ENCODE data around the gene TCEA3.

TCEA3 gene

DNA sequence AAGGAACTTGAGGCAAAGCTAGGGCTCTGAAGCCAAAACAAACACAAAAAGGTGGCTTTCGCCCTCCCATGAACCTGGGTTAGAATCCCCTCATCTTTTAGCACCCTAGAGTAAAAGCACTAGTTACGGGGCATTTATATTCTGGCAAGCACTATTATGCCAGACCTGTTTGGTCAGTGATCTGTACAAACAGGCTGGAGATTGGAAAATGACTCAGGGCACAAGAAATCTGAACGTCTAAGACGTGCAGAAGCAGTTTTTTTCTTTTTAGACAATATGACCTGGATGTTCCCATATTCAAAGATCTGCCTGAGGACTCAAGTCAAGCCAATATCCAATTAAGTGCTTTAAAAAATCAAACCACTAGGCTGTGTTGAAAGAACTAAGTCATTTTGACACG, 58.0 kb downstream of the TCEA3 start:
- no peak for DNase-seq

DNA sequence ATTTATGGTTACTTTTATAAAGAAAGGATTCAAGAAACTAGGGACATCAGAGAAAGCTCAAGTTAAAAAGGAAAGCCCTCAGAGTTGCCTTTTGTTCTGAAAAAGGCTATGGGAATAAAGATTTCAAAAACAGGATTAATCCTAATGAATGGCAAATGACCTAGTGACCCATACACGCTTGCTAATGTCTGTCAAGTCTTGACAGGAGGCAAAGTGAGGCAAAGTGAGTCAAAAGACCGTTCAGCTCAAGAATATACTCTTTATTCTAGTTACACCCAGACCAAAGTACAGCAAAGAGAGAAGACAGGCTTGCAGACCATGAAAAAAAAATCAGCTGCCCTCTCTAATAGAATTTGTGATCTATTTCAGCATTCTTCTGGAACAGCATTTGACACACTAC, 58.4 kb downstream of the TCEA3 start:
- DNase-seq = no peak

- no peak for DNase-seq
Observed at GRCh38 chr1:23362218-23362713, 62.3 kb downstream of the TCEA3 start.

GRCh38 chr1:23358310-23358875, 66.2 kb downstream of the TCEA3 start:
- DNase-seq = no peak

DNA sequence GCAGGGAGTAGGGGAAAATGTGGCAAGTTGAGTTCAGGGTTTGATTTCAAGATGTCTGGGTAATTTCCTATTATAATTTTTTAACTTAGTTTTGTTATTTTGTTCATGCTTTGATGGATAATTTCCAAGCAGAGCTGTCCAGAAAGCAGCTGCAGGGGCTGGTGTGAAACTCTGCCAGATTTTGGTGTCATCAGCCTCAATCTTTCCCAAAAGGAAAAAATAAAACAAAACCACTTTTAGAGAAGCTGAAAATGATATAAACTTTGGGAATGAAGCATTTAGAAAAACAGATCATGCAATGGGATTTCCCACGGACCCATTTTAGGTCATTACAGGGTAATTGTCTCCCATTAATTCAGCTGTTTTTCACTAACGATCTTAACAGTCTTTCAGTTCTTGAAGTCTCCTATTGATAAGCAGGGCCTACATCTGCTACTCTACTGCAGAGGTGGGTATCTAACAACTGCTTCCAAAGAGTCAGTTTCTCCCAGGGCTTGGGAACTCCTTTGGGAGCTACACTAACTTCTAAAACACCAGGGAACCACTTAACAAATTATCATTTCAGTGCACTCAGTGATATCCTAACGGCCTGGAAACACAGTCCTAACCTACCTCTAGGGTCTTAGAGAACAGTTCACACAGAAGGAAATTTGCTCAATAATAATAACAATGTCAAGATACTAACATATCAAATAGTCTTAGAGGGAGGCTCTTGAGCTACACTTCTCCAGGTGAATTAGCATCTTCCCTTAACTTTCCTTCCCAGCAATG, 67.2 kb downstream of the TCEA3 start:
- DNase-seq = no peak

- no peak for DNase-seq
Observed at GRCh38 chr1:23356471-23357137, 67.9 kb downstream of the TCEA3 start.

GRCh38 chr1:23354245-23354644, 70.3 kb downstream of the TCEA3 start:
- DNase-seq = no peak

DNA sequence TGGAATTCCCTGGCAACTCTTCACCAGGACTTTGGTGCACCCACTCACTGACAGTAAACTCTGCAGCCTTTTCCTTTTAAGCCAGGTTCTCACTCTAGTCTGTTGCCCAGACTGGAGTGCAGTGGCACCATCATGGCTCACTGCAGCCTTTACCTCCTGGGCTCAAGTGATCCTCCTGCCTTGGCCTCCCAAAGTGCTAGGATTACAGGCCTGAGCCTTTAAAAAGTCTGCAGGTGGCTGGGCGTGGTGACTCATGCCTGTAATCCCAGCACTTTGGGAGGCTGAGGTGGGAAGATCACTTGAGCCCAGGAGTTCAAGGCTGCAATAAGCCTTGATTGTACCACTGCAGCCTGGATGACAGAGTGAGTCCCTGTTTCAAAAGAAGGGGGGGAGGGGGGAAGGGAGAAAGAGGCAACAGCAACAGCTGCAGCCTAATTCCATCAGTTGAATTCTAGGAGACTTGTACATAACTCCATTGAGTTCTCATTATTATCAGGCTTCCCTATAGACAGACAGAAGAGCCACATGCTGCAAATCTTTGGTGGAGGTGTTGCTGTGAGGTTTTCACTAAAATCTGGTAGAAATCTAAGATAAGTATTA, 72.4 kb downstream of the TCEA3 start:
- DNase-seq = no peak

DNA sequence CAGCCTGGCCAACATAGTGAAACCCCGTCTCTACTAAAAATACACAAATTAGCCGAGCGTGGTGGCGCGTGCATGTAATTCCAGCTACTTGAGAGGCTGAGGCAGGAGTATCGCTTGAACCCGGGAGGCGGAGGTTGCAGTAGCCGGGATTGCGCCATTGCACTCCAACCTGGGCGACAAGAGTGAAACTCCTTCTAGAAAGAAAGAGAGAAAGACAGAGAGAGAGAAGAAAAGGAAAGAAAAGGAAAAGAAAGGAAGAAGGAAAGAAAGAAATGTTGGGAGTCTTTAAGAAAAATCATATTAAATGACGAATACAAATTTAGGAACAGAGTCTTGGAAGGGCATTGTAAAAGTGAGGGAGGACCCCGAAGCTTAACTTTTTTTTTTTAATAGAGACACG, 78.6 kb downstream of the TCEA3 start:
- DNase-seq = no peak

DNA sequence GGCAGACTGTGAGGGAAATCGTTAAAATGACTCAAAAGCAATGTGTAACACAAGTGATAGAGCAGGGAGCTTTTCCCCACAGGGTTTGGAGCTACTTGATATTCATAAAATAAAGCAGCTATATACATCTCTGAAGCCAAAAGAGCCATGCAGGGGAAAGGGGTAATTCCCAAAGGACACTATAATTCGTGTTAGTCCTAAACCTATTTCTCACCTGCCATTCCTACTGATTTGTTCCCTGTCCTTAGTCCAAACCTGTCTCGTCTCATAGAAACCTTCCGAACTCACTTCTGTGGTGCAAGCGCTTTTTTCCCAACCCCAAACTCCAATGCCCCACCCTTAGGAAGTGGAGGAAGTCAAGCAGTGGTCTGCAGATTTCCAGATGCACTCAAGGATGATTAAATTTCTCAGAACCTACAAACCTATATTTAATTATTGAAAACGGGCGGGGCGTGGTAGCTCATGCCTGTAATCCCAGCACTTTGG, 79.5 kb downstream of the TCEA3 start:
- no peak for DNase-seq

GRCh38 chr1:23344111-23344986, 80.2 kb downstream of the TCEA3 start, which contains the start of gene HNRNPR:
TSS of gene HNRNPR (minus strand) at chr1:23344284. CDS start at chr1:23341008, 3,276 bp downstream.
- peak; percentile 99 for DNase-seq

GRCh38 chr1:23343221-23344110, 81.1 kb downstream of the TCEA3 start:
- DNase-seq = peak; percentile 53

DNA sequence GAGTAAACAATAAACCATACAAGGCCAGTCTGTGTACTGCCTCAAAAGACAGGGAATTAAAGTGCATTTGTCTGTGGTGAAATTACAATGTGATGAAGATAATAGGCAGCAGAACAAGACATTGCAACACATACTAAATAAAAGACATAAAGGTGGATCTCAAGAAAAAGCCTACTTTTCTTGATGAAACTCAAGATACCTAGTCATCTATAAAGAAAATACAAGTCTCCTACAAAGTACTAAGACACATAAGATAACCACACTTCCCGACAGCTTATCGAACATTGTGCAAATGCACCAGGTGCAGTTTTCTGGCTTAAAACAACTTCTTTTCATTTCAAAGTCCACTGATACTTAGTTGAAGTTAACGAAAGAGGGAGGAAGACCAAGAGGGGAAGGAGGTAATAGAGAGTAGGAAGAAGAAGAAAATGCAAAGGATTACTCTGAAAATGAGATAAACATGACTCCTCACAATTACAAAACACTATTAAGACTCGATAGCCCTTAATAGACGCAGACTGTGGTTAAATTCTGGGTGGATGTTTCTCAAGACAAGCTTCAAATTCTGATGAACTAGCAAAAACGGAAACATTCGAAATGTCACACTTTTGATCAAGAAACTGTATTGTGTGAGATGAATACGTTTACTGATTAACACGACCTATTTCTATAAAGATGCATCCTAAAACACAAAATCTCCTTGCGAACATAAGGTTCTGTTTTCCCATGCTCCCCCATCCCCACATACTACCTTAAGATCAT, 82.4 kb downstream of the TCEA3 start:
- DNase-seq = no peak

GRCh38 chr1:23339632-23340031, 84.9 kb downstream of the TCEA3 start:
- no peak for DNase-seq

DNA sequence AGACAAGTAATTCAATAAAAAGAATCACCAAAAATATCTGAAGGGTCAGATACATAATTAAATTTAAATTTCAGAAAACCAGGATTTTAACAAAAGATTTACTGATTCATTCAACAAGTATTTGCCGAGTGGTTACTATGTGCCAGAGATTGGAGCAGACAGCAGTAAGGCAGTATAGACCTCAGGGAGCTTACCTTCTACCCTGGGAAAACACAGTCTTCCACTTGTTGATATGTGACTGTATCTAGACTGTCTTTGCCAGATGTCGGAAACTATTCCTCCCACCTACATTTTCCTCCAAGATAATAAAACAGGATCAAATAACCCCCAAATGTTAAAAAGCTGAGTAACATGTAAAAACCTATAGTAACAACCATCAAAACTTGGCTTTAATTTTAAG, 86.7 kb downstream of the TCEA3 start:
- no peak for DNase-seq

GRCh38 chr1:23331713-23332112, 92.8 kb downstream of the TCEA3 start:
- DNase-seq = no peak

Measured in activated CD8-positive, alpha-beta memory T cell treated with anti-CD3 and anti-CD28 coated beads, Interleukin-2, amount 50 U/mL, for 4 hours (primary cell).